Osteocyte (in vitro differentiated cells): Measurements from ENCODE around the gene NBAS. TPM values are rescaled to one million over a fixed set of nuclear protein-coding genes. Genes with fewer than 3 reads are reported as not detected.
"Not testable (repeated sequence)": the region's sequence is repeated elsewhere in the genome, so short reads cannot be mapped to it uniquely, and the experiment has no call there.

Source experiments
- DNase-seq: peaks from one replicate; pipeline ENCODE4 v3.0.0; 2021; ENCODE audit warnings: mixed read lengths; ENCODE audit not compliant: unreplicated experiment; ENCODE audit errors: extremely low spot score
- H3K27ac Mint-ChIP-seq: one replicate; pipeline ENCODE4 v1.8.0; 2021; ENCODE audit warnings: mild to moderate bottlenecking, mixed read lengths; ENCODE audit not compliant: unreplicated experiment
- H3K27me3 Mint-ChIP-seq: one replicate; pipeline ENCODE4 v1.8.0; 2021; ENCODE audit warnings: mixed read lengths; ENCODE audit not compliant: unreplicated experiment
- H3K36me3 Mint-ChIP-seq: one replicate; pipeline ENCODE4 v1.8.0; 2021; ENCODE audit warnings: mixed read lengths; ENCODE audit not compliant: unreplicated experiment
- H3K4me1 Mint-ChIP-seq: one replicate; pipeline ENCODE4 v1.8.0; 2021; ENCODE audit warnings: mixed read lengths; ENCODE audit not compliant: unreplicated experiment
- H3K4me3 Mint-ChIP-seq: one replicate; pipeline ENCODE4 v1.8.0; 2021; ENCODE audit warnings: mild to moderate bottlenecking, moderate library complexity, mixed read lengths; ENCODE audit not compliant: unreplicated experiment
- H3K9me3 Mint-ChIP-seq: one replicate; pipeline ENCODE4 v1.8.0; 2021; ENCODE audit warnings: mixed read lengths; ENCODE audit not compliant: unreplicated experiment
- CTCF ChIP-seq: fragments of 200-600 bp; sonication (generic); IDR thresholded peaks from 2 replicates; pipeline ENCODE4 v1.5.0; 2021; ENCODE audit warnings: antibody characterized with exemption, mild to moderate bottlenecking, moderate library complexity
- total RNA-seq: library from RNA; stranded (reverse); gene quantifications from 2 replicates; pipeline ENCODE4 v1.2.1, GENCODE V29; 2021

The NBAS gene
- total RNA-seq, 1 donor from 2014 or later = 43.6 TPM

DNA sequence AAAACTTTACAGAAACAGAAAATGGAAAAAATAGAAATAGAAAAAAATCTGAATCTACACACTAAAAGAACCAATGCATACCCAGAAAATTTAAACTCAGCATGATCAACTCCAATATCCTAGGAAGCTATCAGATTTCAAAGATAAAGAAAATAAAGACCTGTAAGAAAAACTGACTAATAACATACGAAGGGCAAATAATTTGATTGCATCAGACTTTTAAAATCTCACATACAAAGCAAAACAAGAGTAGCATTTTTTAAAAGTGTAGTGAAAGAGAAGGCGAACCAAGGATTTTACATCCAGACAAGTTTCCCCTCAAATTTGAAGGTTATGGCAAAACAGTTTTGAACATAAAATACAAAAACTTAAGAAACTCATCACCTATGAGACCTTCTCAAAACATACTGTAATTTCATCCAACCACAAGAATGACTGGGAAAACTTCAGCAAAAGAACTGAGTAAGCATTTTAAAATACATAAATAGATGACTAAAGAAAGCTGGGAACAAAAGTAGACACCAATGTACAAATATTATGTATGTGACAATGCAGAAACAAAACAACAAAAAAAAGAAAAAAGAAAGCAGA is 54.8 kb downstream of the NBAS start:
- no peak for TF ChIP-seq CTCF
- DNase-seq = no peak
- Mint-ChIP-seq H3K4me3 (peak overlapping the region; percentile 2), H3K9me3 (no peaks in the 10 kb centered on the region), H3K4me1 (peaks cover 25% of the 10 kb centered on the region), H3K27ac (peak overlapping the region; percentile 68), H3K27me3 (no peaks in the 10 kb centered on the region), H3K36me3 (peaks cover 29% of the 10 kb centered on the region)

DNA sequence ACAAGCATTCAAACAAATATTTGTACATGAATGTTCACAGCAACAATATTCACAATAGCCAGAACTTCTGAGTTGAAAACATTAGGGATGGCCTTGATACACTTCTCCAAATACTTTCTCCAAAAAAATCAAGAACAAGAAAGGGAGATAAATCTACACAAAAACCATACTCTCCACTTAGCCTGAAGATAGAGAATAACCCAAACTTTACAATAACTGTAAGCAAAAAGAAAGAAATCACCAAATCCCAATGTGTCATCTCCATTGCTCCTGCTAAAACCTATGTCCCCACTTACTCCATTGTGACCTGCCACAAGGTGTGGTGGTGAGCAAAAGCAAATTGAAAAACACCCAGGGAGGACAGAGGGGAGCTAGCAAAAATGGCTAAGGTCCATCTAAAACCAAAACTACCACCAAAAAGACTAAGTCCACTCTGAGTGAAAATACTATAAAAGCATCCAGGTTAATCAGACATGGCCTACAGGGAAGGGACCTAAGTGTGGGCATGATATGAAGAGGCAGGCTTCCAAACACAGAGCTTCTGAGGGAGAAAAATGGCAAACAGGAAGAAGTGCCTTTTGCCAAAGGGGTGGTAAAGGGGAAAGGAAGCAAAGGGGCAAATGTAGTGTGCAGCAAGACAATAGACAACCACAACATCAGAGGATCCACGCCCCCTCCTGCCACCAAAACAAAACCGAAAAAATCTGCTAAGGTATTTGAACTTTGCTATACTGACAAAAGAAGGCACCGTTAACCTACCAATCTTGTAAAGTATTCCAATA is 56.1 kb downstream of the NBAS start:
- H3K27ac Mint-ChIP-seq = peak overlapping the region; percentile 68
- H3K4me1 Mint-ChIP-seq = peaks cover 25% of the 10 kb centered on the region
- H3K9me3 Mint-ChIP-seq = no peaks in the 10 kb centered on the region
- no peak for TF ChIP-seq CTCF
- DNase-seq = no peak
- H3K4me3 Mint-ChIP-seq = no peak overlapping the region
- H3K36me3 Mint-ChIP-seq = peaks cover 21% of the 10 kb centered on the region
- no peaks in the 10 kb centered on the region for H3K27me3 Mint-ChIP-seq

- not testable (repeated sequence) for H3K9me3 Mint-ChIP-seq, H3K27me3 Mint-ChIP-seq, DNase-seq, H3K4me3 Mint-ChIP-seq, H3K4me1 Mint-ChIP-seq, H3K27ac Mint-ChIP-seq
- peaks cover 26% of the 10 kb centered on the region for H3K36me3 Mint-ChIP-seq
Observed at GRCh38 chr2:15499251-15499650, 61.9 kb downstream of the NBAS start.

GRCh38 chr2:15498554-15498953 is 62.6 kb downstream of the NBAS start:
- no peak for DNase-seq
- H3K4me3 Mint-ChIP-seq = no peak overlapping the region

DNA sequence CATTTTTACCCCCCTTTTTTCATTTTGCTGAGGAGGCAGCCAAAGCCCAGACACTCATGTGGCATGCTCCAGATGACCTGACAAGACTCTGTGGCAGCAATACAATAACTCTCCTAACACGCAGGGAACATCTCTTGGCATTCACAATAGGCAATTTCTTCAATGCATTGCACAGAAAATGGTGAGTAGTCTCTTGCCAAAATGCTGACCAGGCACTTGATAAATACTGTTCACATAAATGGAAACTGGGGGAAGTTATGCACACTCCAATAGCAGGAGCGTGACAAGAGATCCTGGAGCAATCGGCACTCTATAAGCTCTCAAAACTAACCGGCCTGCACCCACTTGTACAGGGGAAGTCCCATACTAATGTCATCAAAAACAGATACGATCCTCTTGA is 66.3 kb downstream of the NBAS start:
- TF ChIP-seq CTCF = no peak
- Mint-ChIP-seq H3K36me3 (peaks cover 16% of the 10 kb centered on the region), H3K4me3 (no peak overlapping the region), H3K27ac (no peak overlapping the region), H3K4me1 (no peaks in the 10 kb centered on the region), H3K27me3 (no peaks in the 10 kb centered on the region), H3K9me3 (peaks cover 3% of the 10 kb centered on the region)
- DNase-seq = no peak

More at GRCh38 chr2:15498554-15498953, 62.6 kb downstream of the NBAS start:
- no peak overlapping the region for H3K27ac Mint-ChIP-seq
- H3K36me3 Mint-ChIP-seq = peaks cover 22% of the 10 kb centered on the region
- no peaks in the 10 kb centered on the region for H3K4me1 Mint-ChIP-seq
- H3K9me3 Mint-ChIP-seq = peaks cover 3% of the 10 kb centered on the region
- H3K27me3 Mint-ChIP-seq = no peaks in the 10 kb centered on the region
- TF ChIP-seq CTCF = no peak
